Effector CD4-positive, alpha-beta T cell (primary cell): ENCODE measurements around the gene SLC26A8.
"Not testable (repeated sequence)": the region's sequence is repeated elsewhere in the genome, so short reads cannot be mapped to it uniquely, and the experiment has no call there.

Experiments used
- DNase-seq: peaks from one replicate; pipeline ENCODE4 v3.0.0-alpha.2; 2020

The SLC26A8 gene

GRCh38 chr6:36050305-36050704 lies 25.9 kb upstream of the SLC26A8 start:
- no peak for DNase-seq

DNA sequence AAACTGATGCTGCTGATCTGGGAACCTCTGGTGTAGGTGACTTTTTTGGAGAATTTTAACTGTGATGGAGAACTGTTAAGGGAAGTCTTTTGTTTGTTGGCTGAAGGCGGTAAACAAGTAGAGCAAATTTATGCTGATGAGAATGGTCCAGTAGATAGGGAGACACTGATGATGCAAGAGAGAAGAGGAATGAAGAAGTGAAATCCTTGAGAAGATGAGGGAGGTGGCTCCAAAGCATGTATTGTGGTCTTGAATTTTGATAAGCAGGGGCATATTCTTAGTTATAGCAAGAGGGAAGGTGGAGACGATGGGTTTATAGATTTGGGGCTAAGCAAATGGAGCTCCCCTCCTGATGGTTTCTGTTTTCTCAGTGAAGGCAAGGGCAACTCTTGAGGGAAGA lies 25.1 kb upstream of the SLC26A8 start:
- DNase-seq: no peak

- DNase-seq: no peak
Measured at GRCh38 chr6:36042618-36043260, 18.3 kb upstream of the SLC26A8 start.

DNA sequence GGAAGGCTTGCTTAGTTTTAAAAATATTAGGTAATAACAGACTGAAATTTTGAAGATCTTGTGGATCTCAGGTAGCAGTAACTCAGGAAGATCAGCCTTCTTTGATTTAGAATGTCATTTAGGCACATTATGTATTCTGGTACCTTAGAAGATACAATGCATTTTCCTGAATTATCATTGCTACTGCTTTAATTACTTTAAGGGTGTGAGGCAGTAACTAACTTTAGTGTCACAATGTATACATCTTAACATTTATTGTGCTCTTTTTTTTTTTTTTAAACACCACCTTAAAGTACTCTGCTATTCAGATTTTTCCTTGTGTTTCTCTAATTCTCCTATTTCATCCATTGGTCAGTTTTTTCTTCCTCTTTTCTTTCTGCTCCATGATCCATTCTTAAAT lies 16.5 kb upstream of the SLC26A8 start:
- DNase-seq: no peak

GRCh38 chr6:36039112-36039511 lies 14.7 kb upstream of the SLC26A8 start:
- DNase-seq: no peak

GRCh38 chr6:36038120-36038876 lies 13.9 kb upstream of the SLC26A8 start:
- no peak for DNase-seq

DNA sequence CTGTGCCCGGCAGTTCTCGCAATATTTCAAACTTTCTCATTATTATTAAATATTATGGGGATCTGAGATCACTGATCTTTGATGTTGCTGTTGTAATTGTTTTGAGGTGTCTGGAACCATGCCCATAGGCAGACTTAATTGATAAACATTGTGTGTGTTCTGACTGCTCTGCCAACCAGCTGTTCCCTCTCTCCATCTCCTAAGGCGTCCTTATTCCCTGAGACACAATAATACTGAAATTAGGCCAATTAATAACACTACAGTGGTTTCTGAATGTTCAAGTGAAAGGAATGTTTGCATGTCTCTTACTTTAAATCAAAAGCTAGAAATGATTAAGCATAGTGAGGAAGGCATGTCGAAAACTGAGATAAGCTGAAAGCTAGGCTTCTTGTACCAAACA lies 10.8 kb upstream of the SLC26A8 start:
- DNase-seq: no peak

DNA sequence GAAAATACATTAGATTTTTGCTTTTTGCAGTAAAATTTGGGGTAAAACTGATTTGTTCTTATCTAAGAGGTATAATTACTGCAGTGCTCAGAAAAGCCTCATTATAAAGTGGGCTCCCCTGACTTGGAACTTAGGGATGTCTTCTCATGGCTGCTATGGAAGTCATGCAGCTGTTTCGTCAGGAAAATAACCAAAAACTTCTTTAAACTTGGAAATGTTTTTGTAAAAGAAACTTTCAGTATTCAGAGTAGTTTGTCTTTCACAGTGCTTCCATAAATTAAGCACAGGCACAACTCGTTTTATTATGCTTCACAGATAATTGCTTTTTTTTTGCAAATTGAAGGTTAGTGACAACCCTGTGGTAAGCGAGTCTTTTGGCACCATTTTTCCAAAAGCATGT lies 10.0 kb upstream of the SLC26A8 start:
- DNase-seq: no peak

DNA sequence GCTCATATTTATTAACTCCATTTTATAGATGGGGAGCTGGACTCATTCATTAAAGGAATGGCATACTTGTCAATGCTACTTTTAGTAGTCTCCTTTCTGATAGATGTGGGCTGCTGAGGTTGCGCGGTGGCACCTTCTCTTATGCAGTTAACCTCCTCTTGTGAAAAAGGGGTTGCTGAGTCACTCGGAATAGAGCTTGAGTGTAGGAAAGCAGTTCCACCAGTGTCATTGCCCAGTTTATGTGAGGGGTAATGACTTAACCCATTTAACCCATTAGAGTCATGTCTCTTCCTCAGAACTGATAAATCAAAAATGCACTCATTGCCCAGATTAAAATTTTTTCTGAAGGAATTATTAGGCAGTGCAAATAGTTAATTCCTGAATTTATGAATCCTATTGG lies 9.5 kb upstream of the SLC26A8 start:
- no peak for DNase-seq

DNA sequence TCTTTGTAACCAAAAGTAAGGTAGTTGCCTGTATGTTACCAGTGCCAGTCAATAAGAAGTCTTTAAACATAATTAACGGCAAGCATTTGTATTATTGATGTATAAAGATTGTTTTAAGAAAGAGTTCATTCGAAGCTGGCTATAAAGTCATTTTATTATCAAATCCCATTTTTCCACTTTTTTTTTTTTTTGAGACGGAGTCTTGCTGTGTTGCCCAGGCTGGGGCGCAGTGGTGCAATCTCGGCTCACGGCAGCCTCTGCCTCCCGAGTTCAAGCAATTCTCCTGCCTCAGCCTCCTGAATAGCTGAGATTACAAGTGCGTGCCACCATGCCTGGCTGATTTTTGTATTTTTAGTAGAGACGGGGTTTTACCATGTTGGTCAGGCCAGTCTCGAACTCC lies 8.7 kb upstream of the SLC26A8 start:
- DNase-seq: not testable (repeated sequence)

DNA sequence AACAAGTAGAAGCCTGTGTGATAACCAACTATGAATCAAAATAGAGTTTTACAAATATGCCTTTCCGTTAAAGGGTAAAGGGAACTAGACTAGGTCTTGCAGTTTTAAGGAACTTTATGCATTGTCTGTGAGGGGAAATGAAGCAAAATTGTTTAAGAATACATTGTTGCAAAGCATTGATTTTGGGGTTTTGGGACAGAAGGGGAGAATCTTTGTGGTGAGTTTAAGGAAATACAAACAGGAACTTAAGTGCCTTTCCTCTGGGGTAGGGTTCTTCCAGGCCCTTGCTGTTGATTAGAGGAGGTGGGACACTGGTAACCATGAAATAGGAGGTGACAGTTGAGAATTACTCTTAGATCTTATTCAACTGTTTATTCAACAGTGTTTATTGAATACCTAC lies 7.8 kb upstream of the SLC26A8 start:
- DNase-seq: no peak

DNA sequence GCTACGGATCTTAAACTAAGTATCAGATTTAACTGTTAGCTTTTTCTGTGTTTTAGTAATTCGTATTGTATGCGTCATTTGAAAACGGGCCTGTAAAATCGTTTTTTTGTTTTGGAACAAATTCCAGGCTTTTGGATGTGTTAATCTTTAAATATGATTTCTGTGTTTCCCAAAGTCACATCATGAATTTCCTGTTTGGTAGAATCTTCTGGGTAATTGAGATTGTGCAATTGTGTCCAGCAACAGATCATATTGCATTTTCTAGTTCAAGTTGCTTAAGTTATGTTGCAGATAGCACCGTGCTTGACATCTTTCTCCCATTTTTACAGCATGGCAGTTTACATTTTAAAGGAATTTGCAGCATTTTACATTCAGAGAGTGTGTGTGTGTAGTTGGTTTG lies 5.0 kb upstream of the SLC26A8 start:
- no peak for DNase-seq

DNA sequence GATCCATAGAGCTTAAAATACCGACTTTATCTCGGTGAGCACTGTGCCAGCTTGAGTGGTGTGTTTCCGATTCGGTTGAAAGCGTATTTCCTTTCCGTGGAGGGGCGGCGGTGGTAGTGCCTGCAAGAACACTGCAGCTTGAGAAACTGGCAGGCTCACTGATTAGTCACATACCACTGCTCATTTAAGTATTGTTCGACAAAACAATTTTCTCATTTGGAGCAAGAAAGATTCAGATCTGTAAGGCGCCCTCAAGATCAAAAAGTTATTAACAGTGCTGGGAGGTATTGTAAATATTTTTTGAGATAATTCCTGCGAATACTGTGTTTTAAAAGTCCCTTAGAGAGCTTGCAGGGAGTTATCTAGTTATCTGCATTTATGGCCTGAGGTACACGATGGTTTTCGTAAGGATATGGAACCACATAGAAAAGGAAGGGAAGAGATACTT lies 4.5 kb upstream of the SLC26A8 start:
- DNase-seq: peak; percentile 63

GRCh38 chr6:36028088-36028876 lies 3.8 kb upstream of the SLC26A8 start:
- DNase-seq: peak; percentile 38

DNA sequence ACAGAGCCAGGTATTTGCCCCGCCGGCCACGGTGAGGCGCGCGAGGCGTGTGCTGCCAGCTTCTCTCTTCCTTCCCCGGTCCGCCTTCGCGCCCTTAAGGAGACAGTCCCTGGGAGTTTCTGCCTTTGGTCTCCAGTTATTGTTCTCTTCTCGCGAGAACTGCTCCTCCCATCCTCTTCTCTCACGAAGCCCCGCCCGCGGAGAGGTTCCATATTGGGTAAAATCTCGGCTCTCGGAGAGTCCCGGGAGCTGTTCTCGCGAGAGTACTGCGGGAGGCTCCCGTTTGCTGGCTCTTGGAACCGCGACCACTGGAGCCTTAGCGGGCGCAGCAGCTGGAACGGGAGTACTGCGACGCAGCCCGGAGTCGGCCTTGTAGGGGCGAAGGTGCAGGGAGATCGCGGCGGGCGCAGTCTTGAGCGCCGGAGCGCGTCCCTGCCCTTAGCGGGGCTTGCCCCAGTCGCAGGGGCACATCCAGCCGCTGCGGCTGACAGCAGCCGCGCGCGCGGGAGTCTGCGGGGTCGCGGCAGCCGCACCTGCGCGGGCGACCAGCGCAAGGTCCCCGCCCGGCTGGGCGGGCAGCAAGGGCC lies 3.2 kb upstream of the SLC26A8 start, which contains the start of gene MAPK14:
Gene MAPK14 (plus strand): TSS at position 308 of the 587 bp plus-strand sequence. CDS start 350 bp downstream, outside the sequence.
- peak; percentile 99 for DNase-seq

DNA sequence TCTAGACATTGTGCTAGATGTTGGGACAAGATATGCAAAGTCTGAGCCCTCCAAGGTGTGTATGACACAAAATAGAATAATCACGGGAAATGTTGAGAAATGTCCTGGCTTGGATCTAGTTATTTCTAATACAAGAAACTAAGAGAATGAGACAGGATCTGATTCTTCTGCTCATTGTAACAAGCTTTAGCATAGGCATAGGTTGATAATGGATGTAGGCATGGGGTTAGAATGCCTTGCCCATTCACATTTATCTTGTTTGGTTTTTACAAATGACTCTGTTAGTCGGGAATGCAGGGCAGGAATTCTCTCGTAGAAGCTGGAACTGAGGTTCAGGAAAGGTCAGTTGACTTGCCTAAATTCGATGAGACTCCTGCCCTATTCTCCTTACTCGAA lies 1.5 kb upstream of the SLC26A8 start:
- DNase-seq: no peak

DNA sequence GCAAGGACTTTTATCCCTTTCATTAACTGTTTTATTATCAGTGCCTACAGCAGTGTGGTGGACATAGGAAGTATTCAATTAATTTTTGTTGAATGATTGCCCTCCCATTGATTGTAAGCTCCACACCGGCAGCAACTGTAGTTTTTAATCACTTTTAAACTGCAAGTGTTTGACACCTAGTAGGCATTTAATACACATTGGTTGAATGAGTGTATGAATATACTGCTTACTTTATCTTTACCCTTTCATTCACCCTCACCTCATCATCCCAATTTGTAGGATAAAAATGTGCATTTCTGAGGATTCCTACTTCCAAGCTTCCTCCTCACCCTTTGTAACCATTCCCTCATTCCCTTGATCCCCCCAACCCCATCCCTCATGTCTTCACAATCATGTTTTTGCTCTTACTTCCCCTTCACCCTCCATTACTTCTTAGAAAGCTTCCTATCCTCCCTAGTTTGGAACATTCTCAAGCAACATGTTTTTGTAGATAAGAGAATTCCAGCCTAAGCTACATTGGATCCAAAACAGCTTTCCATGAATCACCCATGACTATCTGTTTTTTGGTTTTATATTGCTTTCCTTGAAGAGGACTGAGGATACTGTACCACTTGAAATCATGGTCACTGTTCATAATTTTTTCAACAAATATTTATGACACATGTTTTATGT lies 955 bp upstream of the SLC26A8 start:
- no peak for DNase-seq

GRCh38 chr6:36020154-36020553 lies 4.3 kb downstream of the SLC26A8 start:
- DNase-seq: no peak

DNA sequence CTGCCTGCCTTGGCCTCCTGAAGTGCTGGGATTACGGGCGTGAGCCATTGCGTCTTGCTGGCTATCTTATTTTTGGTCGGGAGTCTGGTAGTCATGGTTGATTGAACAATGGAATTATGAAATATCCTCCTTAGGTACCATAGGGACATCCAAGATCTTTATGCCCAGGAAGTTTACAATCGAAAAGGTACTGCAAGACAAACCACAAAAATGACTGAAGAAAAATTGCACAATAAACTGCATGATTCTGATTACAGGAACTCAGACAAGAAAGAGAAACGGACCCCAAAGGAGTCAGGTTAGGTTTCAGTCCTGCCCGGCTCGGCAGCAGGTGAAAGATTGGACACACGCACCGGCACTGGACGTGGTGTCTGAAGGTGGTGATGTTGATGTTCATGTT lies 5.3 kb downstream of the SLC26A8 start:
- DNase-seq: no peak

GRCh38 chr6:36018339-36018738 lies 6.1 kb downstream of the SLC26A8 start:
- no peak for DNase-seq

DNA sequence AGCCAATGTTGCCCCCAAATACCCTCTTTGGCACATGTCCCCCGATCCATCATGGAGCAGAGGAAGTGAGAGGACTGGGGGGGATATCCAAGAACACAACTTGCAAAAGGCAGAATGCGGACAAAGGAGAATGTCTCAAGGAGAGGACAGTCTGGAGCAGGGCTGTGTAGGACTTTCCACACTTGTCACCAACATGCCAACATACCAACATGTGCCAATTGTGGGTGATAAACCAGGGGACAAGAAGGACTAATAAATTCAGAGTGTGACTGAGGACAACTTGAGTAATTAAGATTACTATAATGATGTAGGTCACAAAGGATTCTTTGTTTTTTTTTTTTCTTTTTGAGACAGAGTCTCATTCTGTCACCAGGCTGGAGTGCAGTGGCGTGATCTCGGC lies 8.8 kb downstream of the SLC26A8 start:
- no peak for DNase-seq

- no peak for DNase-seq
Measured at GRCh38 chr6:36000451-36000850, 24.0 kb downstream of the SLC26A8 start.

GRCh38 chr6:35993150-35993549 lies 31.3 kb downstream of the SLC26A8 start:
- DNase-seq: no peak
